LoVo (cell line): ENCODE data around the gene SPRN.
A peak's percentile ranks its signal among the peaks of the same experiment; 100 is the strongest.
"Not testable (repeated sequence)": the region's sequence is repeated elsewhere in the genome, so short reads cannot be mapped to it uniquely, and the experiment has no call there.

ENCODE experiments used
- DNase-seq: peaks from one replicate; pipeline ENCODE4 v3.0.0-alpha.2; 2016; ENCODE audit warnings: low spot score

The SPRN gene

DNA sequence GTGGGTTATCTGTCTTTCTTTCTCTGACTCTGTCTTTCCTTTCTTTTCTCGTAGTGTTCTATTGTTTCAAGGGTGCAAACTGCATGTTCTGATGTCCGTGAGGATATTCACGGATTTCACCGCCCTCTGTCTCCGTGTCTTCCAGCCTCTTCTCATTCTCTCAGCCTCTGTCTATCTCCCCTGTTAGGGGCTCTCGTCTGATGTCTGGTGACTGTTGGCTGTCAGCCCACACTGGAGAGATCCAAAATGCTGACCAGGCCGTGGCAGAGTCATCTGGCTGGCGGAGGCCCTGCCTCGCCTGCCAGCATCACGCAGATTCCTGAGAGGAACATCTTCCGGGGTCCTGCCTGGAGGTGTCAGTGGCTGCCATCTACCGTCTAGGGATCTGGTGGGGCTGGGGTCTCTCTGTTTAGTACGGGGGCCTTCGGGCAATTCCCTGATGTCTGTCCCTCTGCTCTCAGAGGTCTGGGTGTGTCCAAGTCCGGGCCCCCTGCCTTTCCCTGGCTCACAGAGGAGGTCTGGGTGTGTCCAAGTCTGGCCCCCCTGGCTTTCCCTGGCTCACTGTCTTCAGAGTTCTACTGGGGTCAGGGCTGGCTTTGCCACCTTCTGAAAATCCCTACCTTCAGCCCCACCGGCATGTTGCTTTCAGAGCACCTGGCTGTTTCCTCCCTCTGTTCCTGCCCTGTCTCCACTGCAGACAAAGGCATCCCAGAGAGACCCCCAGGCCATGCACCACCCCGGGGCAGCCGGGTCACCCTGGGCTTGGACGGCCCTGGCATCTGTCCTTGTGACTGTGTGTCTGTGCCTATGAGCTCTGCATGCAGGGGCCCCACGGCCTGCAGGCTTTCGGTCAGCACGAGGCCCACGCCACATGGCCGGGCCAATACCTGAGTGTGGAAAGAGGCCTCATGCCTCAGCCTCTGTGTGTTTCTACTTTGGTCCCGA is 15.4 kb upstream of the SPRN start:
- no peak for DNase-seq

DNA sequence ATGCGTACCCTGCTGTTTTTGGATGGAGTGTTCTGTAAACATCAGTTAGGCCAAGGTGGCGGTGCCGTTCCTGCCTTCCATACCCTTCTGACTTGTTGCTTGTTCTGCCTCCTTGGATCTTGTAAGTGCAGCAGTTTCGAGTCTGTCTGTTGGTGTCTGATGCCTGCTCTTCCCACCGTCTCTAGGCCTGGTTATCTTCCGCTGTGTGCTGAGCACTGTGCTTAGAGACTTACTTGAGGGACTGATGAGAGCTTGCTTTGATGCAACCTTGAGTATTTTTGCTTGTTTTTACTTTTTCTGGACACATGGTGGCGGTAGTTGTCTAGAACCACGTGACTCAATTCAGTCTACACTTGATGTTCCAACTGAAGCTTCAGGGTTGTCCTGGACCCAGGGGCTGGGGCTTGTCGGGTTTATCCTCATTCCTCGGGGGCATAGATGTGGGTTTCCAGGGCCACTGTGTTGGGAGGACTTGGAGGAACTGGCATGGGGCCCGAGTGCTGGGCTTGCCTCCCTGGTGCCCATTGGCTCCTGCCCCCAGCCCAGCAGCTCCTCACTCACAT is 14.4 kb upstream of the SPRN start:
- DNase-seq: peak; percentile 12

DNA sequence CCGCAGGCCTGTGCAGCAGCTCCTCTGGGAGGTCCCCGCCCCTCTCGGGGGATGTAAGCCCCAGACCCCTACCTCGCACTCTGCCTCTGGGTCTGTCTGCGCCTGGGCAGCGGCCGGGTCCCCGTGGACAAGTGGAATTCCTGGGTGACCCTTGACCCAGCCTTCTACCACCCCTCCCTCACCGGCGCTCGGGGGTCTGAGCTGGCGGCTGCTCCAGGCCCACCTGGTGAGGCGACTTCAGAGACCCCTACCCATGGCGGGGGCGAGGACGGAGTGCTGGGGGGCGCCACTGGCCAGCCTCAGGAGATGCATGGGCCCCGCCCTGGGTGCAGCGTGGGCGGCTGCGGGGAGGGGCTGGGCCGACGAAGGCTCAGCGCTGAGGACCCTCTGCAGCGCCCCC is 8.4 kb upstream of the SPRN start:
- not testable (repeated sequence) for DNase-seq

DNA sequence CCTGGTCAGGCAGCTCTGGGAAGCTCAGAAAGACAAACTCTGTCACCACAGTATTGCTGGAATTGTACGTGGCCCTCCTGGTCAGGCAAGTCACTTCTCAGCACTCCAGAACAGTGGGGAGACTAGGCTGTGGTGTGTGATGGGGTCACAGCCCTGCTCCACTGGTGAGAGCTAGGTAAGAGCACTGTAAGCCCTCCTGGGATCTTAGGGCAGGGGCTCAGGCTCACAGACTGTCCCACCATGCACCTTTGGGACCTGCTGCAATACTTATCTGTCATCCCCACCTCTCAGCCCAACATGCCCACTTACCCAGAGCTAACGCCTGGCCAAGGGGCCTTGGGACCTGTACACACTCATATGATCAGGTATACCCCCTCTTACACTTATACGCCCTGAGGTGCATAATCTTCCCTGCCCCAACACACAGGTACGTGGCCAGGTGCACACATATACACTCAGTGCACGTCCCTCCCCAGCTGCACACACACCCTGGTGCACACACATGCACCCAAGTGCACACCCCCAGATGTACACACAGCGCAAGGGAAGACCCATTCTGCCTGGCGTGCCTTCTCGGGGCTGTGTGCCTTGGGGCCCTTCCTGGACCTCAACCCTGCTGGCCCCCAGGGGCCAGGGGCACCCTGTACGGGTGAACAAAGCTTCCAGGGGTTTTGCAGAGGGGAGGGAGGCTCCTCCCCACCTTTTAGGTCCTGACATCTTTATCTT is 7.6 kb upstream of the SPRN start:
- not testable (repeated sequence) for DNase-seq

DNA sequence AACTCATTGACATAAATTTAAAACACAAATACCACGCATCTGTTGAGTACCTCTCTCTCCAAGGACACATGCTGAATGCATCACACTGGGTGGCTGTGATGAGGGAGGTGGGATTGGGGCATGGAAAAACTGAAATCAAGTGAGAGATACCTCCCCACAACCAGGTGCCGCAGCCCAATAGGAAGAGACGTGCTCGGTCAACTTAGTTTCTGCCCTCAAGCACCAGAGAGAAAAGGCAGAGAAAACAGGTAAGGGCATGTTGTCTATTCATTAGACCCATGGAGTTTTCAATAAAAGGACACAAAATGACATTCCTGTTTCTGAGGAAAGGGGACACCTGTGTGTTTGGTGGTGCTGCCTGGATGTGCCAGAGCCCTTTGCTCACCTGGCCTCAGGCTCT is 5.1 kb upstream of the SPRN start:
- not testable (repeated sequence) for DNase-seq

DNA sequence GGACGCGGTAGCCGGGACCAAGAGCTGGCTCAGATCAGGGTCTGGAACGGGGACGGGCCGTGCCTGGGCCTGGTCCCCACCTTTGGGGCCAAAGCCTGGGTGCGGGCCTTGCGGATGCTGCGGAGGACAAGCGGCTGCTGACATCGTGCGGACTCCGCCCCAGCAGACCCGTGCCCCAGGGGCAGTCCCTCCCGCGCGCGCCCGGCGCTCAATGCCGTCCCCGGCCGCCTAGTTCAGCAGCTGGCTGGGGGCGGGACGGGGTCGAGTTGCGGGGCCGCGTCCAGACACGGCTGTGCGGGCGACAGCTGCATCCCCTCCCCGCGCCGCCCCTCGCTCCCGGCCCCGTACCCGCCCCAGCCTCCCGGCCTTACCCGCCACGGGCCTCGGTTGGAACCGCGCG is 323 bp downstream of the SPRN start:
- DNase-seq: not testable (repeated sequence)

DNA sequence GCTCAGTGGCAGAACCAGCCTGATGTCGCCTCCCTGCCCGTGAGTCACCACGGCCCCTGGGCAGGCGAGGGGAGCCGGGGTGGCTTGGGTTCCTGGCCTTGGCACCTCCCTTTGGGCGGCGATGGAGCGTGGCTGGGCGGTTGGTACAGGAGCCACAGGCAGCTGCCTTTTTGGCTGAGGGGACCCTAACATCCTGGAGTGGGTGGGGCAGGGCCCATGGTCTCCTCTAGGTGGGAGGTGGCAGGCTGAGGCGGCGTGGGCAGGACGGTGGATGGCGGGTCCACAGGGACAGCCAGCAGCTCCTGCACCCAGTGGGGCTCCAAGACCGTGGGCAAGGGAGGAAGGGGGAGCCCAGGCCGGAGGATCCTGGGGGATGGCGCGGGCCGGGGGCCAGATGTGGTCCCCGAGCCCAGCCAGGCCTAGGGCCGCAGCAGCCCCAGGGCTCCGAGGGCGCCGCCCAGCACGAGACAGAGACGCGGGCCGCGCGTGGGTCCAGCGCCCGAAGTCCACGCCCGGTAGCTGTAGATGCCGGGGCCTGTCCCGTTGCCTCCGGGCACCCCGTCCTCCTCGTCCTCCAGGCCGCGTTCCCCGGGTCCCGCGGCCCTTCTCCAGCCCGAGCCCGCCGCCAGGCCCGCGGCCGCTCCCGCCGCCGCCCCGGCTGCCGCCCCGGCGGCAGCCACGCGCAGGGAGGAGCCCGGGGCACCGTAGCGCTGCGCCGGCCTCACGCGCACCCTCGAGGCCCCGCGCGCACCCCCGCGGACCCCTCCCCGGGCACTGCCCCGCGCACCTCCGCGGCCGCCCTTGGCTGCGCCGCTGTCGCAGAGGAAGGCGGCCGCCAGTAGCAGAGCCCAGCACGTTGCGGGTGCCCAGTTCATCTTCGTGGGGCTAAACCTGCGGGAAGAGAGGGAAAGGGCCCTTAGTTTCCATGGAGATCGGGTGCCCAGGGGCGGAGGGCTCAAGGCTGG is 1.3 kb downstream of the SPRN start:
- DNase-seq: no peak

DNA sequence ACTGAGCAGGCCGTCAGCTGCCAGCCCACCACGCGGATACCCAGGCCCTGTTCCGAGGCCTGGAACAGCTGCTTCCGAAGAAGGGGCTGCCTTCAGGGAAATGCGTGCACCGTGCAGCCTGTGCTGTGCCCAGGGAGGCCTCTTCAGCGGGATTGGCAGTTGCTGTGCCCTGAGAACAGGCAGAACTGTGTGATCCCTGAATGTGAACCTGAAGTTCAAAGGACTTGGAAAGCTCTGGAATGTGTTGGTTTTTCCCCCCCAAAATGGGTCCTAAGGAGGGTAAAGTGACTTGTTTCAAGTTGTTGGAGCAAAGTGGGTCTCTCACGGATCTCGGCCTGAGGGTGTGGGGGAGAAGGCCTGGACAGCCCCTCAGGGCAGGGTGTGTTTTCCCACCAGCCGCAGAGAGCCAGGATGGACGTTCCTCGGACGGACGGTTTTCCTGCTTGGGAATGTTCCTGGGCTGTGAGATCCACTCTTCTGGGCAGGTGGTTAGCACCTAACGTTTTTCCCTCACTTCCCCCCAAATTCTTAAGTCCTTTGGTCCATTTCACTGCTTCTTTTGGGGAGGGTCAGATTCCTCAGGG is 2.1 kb downstream of the SPRN start:
- no peak for DNase-seq

DNA sequence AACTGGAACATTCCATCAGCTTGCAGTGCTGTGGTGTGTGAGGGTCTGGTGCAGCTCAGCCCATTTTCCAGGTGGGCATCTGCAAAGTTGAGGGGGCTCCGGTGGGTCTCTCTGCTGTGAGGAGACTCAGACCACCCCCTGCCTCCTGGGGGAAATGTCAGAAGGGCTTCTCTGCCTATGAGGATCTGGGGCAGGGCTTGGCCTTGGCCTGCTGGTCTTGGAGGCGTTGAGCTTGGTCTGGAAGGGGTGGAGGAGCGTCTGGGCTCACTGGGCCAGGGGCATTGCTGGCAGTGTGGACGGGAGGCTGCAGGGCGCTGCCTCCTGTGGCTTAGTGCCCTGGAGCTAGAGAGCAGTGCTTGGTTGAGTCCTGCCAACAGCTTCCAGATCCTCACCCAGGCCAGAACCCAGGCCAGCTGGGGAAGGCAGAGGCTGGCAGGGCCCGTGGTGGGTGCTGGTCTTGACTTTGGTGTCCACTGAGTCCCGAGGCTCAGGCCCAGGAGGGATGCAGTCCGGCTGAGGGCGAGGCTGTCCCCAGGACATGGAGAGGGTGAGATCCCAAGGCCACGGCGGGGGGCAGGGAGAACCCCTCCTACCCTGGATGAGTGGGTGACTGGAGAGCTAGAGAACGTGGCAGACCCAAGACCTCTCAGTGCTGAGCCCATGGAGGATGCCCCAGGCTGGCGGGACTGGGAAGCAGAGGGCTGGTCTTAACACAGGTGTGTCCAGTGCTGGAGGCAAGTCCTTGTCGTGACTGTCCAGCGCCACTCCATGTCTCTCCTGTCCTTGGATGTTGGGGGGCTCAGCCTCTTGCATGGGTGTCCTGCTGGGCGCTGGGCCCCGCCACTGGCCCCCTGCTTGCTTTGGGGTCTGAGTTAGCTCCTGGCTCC is 2.8 kb downstream of the SPRN start:
- no peak for DNase-seq

DNA sequence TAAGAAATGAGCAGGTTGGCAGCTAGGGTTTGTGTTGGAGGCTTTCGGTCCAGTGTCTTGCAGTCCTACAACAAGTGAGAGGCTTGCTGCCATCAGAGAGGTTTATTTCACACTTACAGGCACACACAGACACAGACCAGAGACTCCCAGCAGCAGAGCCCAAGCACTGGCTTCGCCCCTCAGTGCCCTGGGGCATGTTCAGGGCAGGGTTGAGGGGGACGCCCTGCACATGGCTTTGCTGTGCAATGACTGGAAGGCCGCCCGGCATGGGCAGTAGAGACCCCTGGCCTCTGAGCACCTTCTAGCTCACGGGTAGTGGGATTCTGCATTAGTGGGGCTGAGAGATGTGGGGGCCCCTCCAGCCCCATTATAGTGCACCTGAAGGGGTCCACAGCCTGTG is 3.8 kb downstream of the SPRN start:
- DNase-seq: no peak

DNA sequence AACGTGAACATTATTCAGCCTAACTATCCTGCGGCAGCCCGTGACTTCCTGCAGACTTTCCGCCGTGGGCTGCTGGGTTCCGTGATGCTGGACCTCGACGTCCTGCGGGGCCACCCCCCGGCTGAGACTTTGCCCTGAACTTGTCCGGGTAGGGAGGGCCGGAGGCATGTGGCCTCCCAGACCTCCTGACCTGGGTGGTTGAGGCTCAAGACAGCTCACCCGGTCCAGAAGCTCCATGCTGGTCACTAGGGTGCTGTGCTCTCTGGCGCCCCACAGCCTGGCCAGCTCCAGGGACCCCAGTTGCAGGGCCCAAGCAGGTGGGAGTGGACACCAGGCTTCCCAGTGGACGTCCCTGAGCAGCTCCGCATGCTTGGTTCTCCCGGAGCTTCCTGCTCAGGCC is 4.4 kb downstream of the SPRN start:
- no peak for DNase-seq

DNA sequence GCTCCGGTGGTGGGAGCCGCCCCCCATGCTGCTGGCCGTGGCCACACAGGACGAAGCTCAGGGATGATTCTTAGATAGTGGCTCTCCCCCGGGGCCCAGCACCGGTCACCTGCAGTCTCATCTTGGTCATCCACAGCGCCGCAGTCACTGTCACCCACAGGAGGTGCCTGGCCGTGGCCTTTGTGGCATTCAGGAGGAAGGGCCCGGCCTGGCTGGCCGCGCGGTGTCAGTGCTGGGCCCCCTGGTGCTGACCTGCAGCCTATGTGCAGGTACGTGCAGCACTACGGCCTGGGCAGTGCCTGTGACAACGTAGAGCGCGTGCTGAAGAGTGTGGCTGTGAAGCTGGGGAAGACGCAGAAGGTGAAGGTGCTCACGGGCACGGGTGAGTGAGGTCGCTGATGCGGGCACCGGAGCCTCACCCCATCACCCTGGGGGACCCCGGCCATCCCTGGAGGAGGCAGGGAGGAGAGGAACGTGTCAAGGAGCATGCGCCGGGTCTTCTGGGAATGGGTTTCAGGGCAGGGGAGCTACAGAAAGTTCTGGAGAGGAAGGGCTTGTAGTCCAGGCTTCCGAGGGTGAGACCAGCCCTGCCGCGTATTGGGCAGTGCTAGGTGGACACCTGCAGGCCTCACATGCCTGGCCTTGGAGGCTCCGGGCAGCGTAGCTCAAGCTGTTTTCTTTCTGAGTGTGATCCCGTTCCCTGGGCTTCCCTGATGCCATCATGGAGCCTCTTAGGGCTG is 5.0 kb downstream of the SPRN start:
- no peak for DNase-seq

DNA sequence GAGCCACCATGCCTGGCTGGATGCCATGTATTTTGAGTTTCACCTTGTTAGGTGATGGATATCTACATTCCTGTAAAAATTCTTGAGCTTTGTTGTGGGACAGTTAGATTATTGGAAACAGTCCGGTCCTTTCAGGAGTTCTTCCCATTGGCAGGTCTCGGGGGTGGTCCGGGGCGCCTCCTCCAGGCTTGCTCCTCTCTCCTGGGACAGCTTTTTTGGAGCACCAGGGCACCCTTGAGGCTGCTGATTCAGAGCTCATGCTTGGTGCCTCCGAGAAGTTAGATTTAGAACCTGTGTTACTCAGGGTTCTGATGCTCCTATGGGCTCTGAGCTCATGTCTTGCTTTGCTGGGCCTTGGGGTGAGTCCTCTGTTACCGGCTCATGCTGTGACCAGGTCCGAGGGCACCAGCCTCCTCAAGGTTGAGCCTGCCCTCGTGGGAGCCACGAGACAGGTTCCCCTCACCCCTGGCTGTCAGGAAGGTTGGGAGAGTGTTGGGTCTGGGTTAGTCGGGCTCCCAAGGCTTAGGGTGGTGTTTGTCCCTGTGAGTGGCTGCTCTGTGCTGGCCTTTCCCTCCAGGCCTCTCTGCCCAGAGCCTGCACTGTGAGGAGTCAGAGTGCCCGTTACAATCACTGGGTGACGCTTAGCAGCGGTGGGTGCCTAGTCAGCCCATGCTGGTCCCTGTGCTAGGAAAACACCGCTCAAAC is 6.0 kb downstream of the SPRN start:
- DNase-seq: no peak

DNA sequence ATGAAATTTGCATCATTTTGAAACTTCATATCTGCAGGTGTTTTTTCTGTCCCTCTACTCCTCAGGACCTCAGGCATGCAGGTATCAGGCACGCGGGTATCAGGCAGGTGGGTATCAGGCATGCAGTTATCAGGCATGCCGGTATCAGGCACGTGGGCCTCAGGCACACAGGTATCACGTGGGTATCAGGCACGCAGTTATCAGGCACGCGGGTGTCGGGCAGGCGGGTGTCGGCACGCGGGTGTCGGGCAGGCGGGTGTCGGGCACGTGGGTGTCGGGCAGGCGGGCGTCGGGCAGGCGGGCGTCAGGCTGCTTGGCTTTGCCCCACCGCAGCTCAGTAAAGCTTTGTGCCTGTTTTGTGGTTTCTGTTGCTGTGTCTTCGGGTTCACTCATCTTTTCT is 8.7 kb downstream of the SPRN start:
- DNase-seq: no peak

DNA sequence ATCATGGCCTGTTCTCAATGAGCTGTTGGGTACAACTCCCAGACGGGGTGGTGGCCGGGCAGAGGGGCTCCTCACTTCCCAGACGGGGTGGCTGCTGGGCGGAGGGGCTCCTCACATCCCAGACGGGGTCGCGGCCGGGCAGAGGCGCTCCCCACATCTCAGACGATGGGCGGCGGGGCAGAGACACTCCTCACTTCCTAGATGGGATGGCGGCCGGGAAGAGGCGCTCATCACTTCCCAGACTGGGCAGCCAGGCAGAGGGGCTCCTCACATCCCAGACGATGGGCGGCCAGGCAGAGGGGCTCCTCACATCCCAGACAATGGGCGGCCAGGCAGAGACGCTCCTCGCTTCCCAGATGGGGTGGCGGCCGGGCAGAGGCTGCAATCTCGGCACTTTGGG is 10.0 kb downstream of the SPRN start:
- DNase-seq: not testable (repeated sequence)

DNA sequence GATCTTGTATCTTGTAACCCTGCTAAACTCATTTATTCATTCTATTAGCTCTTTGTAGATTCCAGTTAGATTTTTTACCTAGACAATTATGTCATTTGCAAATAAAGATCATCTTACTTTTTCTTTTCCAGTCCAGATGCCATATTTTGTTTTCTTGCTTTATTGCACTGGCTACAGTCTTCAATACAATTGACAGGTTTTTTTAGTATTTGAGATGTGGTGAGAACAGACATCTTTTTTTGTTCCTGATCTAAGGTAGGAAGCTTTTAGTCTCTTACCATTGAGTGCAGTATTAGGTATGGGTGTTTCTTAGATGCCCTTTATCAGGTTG is 12.1 kb downstream of the SPRN start:
- DNase-seq: no peak

DNA sequence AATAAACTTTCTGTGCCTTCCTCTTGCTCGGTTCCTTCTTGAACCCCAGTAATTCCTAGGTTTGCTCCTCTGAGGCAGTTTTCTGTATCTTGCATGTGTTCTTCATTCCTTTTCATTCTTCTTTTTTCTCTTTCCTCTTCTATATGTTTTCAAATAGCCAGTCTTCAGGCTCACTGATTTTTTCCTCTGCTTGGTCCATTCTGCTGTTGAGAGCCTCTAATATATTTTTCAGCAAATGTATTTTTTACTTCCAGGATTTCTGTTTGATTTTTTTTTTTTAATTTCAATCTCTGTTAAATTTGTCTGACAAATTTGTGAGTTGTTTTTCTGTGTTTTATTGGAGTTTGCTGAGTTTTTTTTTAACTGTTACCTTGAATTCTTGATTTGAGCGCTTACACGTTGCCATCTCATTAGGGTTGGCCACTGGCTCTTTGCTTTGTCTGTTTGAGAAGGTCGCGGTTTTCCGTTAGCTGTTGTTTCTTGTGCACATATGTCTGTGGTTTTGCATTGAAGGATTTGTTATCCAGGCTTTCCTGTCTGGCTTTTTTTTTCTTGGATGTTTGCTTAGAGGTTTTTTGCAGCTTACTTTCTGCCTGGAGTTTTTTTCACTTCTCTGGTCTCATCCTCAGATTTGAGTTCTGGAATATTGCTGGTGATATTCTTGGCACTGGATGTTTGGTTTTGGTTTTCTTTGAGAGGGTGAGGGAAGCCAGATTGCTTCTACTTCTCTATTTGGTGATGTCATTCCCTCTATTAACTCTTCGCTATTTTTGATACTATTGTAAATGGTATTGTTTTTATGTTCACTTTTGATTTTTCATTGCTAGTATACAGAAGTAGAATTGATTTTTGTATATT is 12.7 kb downstream of the SPRN start:
- DNase-seq: no peak

DNA sequence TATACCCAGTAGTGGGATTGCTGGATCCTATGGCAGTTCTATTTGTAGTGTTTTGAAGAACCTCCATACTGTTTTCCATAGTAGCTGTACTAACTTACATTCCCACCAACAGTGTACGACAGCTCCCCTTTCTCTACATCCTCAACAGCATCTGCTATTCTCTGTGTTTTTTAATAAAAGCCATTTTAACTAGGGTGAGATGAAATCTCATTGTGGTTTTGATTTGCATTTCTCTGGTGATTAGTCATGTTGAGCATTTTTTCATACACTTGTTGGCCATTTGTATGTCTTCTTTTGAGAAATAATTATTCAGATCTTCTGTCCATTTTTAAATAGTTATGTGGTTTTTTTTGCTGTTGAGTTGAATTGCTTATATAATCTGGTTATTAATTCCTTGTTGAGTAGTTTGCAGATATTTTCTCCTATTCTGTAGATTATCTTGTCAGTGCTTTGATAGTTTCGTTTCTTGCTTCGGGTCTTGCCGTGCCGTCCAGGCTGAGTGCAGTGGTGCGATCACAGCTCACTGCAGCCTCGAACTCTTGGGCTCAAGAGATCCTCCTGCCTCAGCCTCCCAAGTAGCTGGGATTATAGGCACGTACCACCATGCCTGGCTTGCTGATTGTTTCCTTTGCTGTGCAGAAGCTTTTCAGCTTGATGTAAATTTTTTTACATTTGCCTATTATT is 18.4 kb downstream of the SPRN start:
- DNase-seq: no peak
